ENCODE results near the gene NRTN. TPM values are rescaled to one million over a fixed set of nuclear protein-coding genes. Genes with fewer than 3 reads are reported as not detected.

NRTN gene
- total RNA-seq, 1 experiment from 2014 or later, result 4.6 TPM

DNA sequence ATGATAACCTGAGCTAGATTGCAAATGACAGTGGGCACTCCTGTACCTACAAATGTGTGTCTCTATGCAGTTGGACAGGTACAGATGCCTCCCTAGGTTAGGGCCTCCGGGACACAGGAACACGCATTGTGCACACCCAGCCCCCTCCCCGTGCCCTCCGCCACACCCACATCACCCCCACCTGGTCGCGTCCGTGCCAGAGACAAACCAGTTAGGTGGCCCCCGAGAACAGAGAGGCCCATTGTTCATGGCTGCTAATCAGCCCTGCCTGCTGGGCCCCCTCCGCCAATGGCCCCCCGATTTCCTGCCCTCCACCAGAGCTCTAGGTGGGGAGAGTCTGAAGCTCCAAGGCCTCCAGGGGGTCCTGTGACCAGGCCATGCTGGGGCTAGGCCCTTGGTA is 13.7 kb downstream of the NRTN start:
- no peak overlapping the region for H2BK120ac ChIP-seq (ENCODE audit: low read depth, low read length, poor library complexity, severe bottlenecking)
- no peaks in the 10 kb centered on the region for H3K9me3 ChIP-seq (ENCODE audit: control insufficient read depth, low read depth, low read length)
- no peaks in the 10 kb centered on the region for H4K20me1 ChIP-seq (ENCODE audit: control insufficient read depth, insufficient read depth, insufficient read length)
- no peak overlapping the region for H2AK5ac ChIP-seq (ENCODE audit: insufficient read length, low read length)
- no peaks in the 10 kb centered on the region for H3K4me1 Mint-ChIP-seq
- no peak for DNase-seq
- H3K27me3 Mint-ChIP-seq (ENCODE audit: low read depth), result peaks cover 34% of the 10 kb centered on the region
- H3K79me1 ChIP-seq (ENCODE audit: insufficient read depth, low read depth, low read length, poor library complexity, severe bottlenecking), result no peaks in the 10 kb centered on the region
- H3K27ac ChIP-seq (ENCODE audit: insufficient read length, low read depth, low read length), result no peak overlapping the region
- H3K4me1 ChIP-seq (ENCODE audit: insufficient read depth, low read length), result no peaks in the 10 kb centered on the region
- H2BK5ac ChIP-seq (ENCODE audit: insufficient read length, low read length), result no peak overlapping the region
- no peak overlapping the region for H3K4ac ChIP-seq (ENCODE audit: low read depth, low read length)
- no peak overlapping the region for H3K27ac Mint-ChIP-seq
- no peak overlapping the region for H3K14ac ChIP-seq (ENCODE audit: insufficient read depth, low read length)
- H3K23ac ChIP-seq (ENCODE audit: insufficient read length, low read depth, low read length), result no peak overlapping the region
- WGBS (ENCODE audit: extremely low coverage, insufficient read length, low lambda C conversion rate), result no CpG with 5 or more reads among the region's 10 CpGs
- no peak for TF ChIP-seq CTCF (conservative IDR thresholded peaks at IDR 0.05)
- no peaks in the 10 kb centered on the region for H3K36me3 Mint-ChIP-seq (ENCODE audit: insufficient read depth in 1 of 3, low read depth in 3 of 3)
- no peak overlapping the region for H3T11ph ChIP-seq (ENCODE audit: low read length)
- H4K5ac ChIP-seq (ENCODE audit: insufficient read length, low read depth, low read length), result no peak overlapping the region
- H2BK15ac ChIP-seq (ENCODE audit: low read depth, low read length), result no peak overlapping the region
- H3K79me2 ChIP-seq (ENCODE audit: insufficient read depth, low read length), result no peaks in the 10 kb centered on the region
- H3K4me2 ChIP-seq (ENCODE audit: insufficient read depth, insufficient read length, low read length), result no peak overlapping the region
- H3K23me2 ChIP-seq (ENCODE audit: insufficient read length, low read depth, low read length, poor library complexity, severe bottlenecking), result no peaks in the 10 kb centered on the region
- H4K8ac ChIP-seq (replicated peaks; ENCODE audit: insufficient read length, low read depth, low read length), result no peak overlapping the region
- no peak overlapping the region for H2BK12ac ChIP-seq (ENCODE audit: insufficient read length, low read depth, low read length)
- H2BK20ac ChIP-seq (ENCODE audit: low read depth, low read length, poor library complexity, severe bottlenecking), result no peak overlapping the region
- H2AFZ ChIP-seq (ENCODE audit: low read length), result no peak overlapping the region
- H3K18ac ChIP-seq (ENCODE audit: insufficient read length, low read depth, low read length), result no peak overlapping the region
- no peak overlapping the region for H4K91ac ChIP-seq (ENCODE audit: insufficient read length, low read depth, low read length)
- H3K9me3 Mint-ChIP-seq, result peaks cover 0 to 1% of the 10 kb centered on the region in 2 experiments; a peak in 1 of 5 replicates
- no peak overlapping the region for H3K9ac ChIP-seq (ENCODE audit: extremely low read depth, insufficient read length, low read length)
- no peak overlapping the region for H3K56ac ChIP-seq (ENCODE audit: insufficient read length, low read depth, low read length)
- H3K27me3 ChIP-seq (ENCODE audit: insufficient read depth, low read length), result no peaks in the 10 kb centered on the region
- H3K4me3 Mint-ChIP-seq, result no peak overlapping the region

Data from H9 (cell line).